ENCODE results near the gene IL21.

GRCh38 chr4:122612540-122612939, 8.3 kb downstream of the IL21 start:
- TF ChIP-seq RXRA (IDR thresholded peaks at IDR 0.05; ENCODE audit: borderline replicate concordance, low read depth) (no peak), EZH2phosphoT487 (IDR thresholded peaks at IDR 0.05; ENCODE audit: borderline replicate concordance, low read depth) (no peak), CTCF (IDR thresholded peaks at IDR 0.05) (no peak), TAF1 (IDR thresholded peaks at IDR 0.05; ENCODE audit: borderline replicate concordance, low read depth, low read length) (no peak), IRF3 (IDR thresholded peaks at IDR 0.05; ENCODE audit: low read depth, low read length) (no peak), JUND (IDR thresholded peaks at IDR 0.05) (peak; percentile 29), SIN3A (IDR thresholded peaks at IDR 0.05; ENCODE audit: borderline replicate concordance, low read depth, low read length) (no peak), FOSL2 (IDR thresholded peaks at IDR 0.05; ENCODE audit: borderline replicate concordance, low read depth) (peak; percentile 59; the same call in 1 of the 2 replicates), POLR2AphosphoS5 (IDR thresholded peaks at IDR 0.05; ENCODE audit: low read depth, low read length) (no peak), USF2 (IDR thresholded peaks at IDR 0.05; ENCODE audit: borderline replicate concordance, low read depth, low read length) (no peak), PBX3 (IDR thresholded peaks at IDR 0.05) (no peak), FOXM1 (IDR thresholded peaks at IDR 0.05; ENCODE audit: low read depth) (no peak), NRF1 (IDR thresholded peaks at IDR 0.05; ENCODE audit: low read depth, low read length) (no peak)
